CD4-positive, alpha-beta T cell treated with Interleukin-10 for 1 hour (primary cell): ENCODE measurements around the gene ANKRD31.
A peak's percentile ranks its signal among the peaks of the same experiment; 100 is the strongest.
"Not testable (repeated sequence)": the region's sequence is repeated elsewhere in the genome, so short reads cannot be mapped to it uniquely, and the experiment has no call there.

Source experiments
- DNase-seq: peaks from one replicate; pipeline ENCODE4 v3.0.0-alpha.2; 2020

ANKRD31 gene

GRCh38 chr5:75236322-75237316, at the start of gene ANKRD31:
TSS of gene ANKRD31 (minus strand) at chr5:75236878. CDS start at chr5:75236686, 192 bp downstream.
- peak; percentile 91 for DNase-seq

GRCh38 chr5:75286211-75286773, 49.6 kb upstream of the ANKRD31 start:
- no peak for DNase-seq

- DNase-seq: no peak
Measured at GRCh38 chr5:75282581-75282980, 45.9 kb upstream of the ANKRD31 start.

- DNase-seq: no peak
Measured at GRCh38 chr5:75281716-75282465, 45.2 kb upstream of the ANKRD31 start.

- no peak for DNase-seq
Measured at GRCh38 chr5:75279321-75279720, 42.6 kb upstream of the ANKRD31 start.

DNA sequence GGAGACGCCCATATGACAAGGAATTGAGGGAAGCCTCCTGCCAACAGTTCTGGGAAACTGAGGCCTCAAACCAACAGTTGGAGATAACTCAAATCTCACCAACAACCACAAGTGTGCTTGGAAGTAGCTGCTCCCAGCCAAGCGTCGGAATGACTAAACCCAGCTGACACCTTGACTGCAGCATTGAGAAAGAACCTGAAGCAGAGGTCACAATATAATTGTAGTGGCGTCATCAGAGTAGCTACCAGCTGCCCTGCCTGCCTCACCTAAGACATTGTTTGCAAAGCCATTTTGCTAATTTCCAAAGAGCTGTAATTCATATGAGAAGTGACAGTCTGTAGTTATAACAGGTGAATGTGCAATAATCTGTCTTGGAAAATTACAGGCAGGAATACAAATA, 40.8 kb upstream of the ANKRD31 start:
- DNase-seq: no peak

DNA sequence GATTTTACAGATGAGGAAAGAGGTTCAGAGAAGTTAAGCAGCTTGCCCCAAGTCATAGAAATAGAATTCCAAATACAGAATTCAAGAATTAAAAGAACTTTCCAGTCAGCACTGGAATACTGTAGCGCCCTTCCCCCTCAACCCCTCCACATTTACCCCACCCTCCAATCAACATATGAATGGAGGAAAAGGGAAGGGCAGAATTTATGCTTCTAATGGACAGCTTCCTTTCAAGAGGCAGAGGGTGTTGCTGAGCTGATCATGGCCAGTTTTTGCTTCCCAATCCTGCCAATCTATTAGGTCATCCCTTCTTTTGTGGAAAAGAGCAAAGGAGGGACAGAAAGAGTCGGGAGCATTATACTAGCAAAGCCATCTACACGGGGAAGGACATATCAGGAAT, 39.1 kb upstream of the ANKRD31 start:
- DNase-seq: no peak

DNA sequence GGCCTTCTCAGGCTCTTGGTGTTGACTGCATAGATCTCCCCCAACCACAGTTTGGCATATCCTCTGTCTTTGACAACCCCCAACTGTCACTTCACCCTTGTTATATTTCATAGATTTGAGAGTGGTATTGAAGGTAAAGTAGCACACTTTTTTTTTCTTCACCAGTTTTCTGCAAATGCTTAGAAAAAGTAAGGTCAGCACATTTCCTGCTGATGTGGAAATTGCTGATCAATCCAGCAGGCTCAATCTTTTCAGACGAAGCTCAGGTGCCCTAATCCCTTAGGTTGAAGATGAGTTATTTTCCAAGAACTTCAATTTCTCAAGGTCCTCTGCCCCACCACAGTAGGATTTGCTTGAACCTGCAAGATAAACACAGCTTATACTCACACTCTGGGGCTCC, 38.5 kb upstream of the ANKRD31 start:
- no peak for DNase-seq

DNA sequence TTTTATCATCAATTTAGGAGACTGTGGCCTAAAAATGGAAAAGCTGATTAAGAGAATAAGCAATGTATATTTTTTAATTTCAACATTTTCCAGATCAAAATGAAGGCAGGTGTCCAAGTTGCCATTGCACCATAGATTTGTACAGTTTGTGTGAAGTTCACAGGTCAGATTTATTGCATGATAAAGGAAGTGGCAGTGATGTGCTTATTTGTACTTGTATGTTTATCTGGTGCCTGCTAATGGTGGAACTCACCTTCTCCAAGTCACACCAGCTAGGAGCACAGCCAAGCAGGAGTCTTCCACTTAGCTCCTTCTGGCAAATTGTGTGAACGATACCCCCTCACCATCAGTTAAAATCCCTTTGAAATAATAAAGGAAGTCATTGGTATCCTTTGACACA, 37.8 kb upstream of the ANKRD31 start:
- no peak for DNase-seq

DNA sequence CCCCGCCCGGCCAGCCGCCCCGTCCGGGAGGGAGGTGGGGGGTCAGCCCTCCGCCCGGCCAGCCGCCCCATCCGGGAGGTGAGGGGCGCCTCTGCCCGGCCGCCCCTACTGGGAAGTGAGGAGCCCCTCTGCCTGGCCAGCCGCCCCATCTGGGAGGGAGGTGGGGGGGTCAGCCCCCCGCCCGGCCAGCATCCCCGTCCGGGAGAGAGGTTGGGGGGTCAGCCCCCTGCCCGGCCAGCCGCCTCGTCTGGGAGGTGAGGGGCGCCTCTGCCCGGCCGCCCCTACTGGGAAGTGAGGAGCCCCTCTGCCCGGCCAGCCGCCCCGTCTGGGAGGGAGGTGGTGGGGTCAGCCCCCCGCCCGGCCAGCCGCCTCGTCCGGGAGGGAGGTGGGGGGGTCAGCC, 33.9 kb upstream of the ANKRD31 start:
- DNase-seq: not testable (repeated sequence)

GRCh38 chr5:75265731-75266130, 29.1 kb upstream of the ANKRD31 start:
- peak; percentile 51 for DNase-seq

DNA sequence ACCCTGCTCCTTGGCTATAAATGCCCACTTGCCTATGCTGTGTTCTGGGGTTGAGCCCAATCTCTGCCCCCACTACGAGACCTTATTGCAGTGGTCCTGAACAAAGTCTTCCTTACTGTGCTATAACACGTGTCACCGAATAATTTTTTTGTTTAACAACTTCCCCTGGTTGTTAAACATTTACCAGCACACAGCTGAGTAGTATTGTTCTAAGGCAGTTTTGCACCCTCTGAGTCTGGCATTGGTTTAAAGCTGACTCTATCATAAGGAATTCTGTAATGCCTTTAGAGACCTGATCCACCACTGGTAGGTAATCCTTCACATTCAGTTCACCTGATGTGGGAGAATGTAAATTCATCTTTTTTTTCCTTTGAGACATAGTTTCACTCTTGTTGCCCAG, 25.6 kb upstream of the ANKRD31 start:
- DNase-seq: no peak

GRCh38 chr5:75260708-75261107, 24.0 kb upstream of the ANKRD31 start:
- no peak for DNase-seq

GRCh38 chr5:75250452-75250851, 13.8 kb upstream of the ANKRD31 start:
- not testable (repeated sequence) for DNase-seq

DNA sequence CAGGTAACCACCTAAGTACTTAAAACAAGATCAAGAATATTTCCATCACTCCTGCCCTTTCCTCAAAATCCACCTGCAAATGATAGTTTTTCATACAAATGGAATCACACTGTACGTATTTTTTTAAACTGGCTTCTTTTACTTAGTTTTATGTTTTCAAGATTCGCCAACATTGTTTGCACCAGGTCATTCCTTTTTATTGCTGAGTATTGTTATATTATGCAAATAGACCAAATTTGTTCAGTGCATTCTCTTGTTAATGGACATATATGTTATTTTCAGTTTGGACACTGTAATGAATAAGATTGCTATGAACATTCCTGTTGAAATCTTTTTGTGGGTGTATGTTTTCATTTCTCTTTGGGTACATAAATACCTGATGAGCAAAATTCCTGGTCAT, 8.3 kb upstream of the ANKRD31 start:
- no peak for DNase-seq

DNA sequence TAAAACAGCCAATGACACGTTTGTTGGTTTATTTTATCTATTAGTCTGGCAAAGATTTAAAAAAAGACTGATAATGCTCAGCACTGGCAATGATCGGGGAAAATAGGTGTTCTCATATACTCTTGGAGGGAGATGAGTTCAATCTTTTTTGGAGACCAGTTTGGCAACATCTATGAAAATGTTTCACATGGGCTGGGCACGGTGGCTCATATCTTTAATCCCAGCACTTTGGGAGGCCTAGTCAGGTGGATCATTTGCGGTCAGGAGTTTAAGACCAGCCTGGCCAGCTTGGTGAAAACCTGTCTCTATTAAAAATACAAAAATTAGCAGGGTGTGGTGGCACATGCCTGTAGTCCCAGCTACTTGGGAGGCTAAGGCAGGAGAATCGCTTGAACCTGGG, 6.8 kb upstream of the ANKRD31 start:
- DNase-seq: no peak

DNA sequence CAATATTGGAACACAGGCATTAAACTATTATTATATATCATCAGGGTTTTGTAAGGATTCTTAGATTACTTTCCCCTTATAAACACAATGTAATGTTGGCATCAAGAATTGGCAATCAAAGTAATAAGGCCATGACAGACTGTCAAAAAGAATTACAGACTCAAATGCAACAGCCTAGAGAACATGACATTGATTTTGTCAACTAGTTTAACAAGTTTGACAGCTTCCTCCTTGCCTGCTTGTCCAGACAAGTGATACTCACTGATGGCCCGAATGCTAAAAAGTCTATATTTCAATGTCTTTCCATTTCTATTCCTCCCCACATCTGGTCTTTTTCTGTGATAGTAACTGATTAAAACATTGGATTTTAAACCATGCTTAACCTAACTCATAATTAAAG, 6.4 kb upstream of the ANKRD31 start:
- no peak for DNase-seq

DNA sequence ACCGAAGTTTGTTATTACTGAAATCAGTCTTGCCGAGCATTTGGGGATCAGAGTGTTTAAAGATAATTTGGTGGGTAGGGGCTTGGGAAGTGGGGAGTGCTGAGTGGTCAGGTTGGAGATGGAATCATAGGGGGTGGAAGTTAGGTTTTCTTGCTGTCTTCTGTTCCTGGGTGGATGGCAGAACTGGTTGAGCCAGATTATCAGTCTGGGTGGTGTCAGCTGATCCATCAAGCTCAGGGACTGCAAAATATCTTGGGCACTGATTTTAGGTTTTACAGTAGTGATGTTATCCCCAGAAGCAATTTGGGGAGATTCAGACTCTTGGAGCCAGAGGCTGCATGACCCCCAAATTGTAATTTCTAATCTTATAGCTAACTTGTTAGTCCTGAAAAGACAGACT, 5.4 kb upstream of the ANKRD31 start:
- DNase-seq: no peak

GRCh38 chr5:75239681-75240080, 3.0 kb upstream of the ANKRD31 start:
- no peak for DNase-seq

GRCh38 chr5:75235711-75236110, 967 bp downstream of the ANKRD31 start:
- DNase-seq: no peak

DNA sequence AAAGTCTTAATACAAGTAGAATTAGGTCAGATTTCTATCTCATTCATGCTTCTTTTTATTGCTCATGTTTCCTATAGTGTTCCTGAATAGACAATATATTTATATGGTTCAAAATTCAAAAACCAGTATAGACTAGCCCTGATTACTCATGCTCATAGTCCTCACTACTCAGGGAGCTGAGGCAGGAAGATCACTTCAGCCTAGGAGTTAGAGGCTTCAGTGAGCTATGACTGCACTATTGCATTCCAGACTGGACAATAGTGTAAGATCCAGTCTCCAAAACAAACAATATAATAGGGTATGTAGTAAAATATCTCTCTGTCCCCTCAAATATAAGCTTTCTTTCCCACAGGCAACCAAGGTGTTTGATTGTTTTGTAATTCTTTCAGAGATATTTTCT, 2.4 kb downstream of the ANKRD31 start:
- no peak for DNase-seq

DNA sequence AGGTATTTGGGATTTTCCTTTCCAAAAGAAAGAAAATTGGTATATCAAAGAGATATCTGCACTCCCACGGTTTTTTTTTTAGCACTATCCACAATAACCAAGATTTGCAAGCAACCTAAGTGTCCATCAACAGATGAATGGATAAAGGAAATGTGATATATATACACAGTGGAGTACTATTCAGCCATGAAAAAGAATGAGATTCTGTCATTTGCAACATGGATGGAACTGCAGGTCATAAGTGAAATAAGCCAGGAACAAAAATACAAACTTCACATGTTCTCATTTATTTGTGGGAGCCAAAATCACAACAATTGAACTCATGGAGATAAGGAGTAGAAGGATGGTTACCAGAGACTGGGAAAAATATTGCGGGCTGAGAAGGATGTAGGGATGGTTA, 9.8 kb downstream of the ANKRD31 start:
- DNase-seq: no peak

DNA sequence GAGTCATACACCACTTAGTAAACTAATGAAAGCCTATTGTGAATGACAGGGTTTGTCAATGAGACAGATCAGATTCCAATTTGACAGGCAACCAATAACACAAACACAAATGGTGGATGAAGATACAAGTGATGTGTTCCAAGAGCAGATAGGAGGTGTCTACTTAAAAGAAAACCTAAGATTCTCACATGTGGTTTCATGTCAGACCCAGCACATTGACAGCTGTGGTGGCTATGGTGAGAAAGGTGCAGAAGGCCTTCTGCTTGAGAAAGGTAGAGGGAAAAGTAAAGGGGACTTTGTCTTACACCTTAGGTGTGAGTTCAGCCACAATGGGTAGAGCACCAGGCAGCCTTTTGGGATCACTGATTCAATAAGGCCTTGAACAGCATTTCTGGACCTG, 11.2 kb downstream of the ANKRD31 start:
- DNase-seq: no peak

- not testable (repeated sequence) for DNase-seq
Measured at GRCh38 chr5:75220787-75221186, 15.9 kb downstream of the ANKRD31 start.
